Endothelial cell of umbilical vein (primary cell): Measurements from ENCODE around the gene GCLC. TPM values are rescaled to one million over a fixed set of nuclear protein-coding genes. Genes with fewer than 3 reads are reported as not detected.

Experiments
- BruUV-seq: library from RNA; stranded (reverse); fragments of 400-500 nt; replicated peaks from 2 replicates; lab custom pipeline; 2021; lab: Mats Ljungman, UMichigan
- CTCF ChIA-PET: fragments of 300-600, 350-600 bp; sonication (Branson Sonifier 250); formaldehyde crosslinking; loops from one replicate; lab custom pipeline; 2021; ENCODE audit warnings: antibody characterized with exemption, inconsistent platforms; lab: Charles Lee
- POLR2A ChIA-PET: fragments of 300-600, 350-600 bp; sonication (Branson Sonifier 250); formaldehyde crosslinking; loops from one replicate; lab custom pipeline; 2021; ENCODE audit warnings: antibody characterized with exemption, inconsistent platforms; lab: Charles Lee
- DNase-seq: peaks from one replicate; pipeline ENCODE4 v3.0.0-alpha.2; 2011; ENCODE audit warnings: low read depth, low spot score
- FAIRE-seq: peaks from 2 replicates; lab custom pipeline; 2011; peaks lifted over from hg19 to GRCh38; lab: Jason Lieb, UNC
- H2AFZ ChIP-seq: 2 replicates; pipeline ENCODE4 v1.6.0; 2012; ENCODE audit warnings: low read depth, low read length, control low read depth, inconsistent platforms
- H3K27ac ChIP-seq: 2 replicates; pipeline ENCODE4 v1.5.1; 2011; ENCODE audit warnings: low read depth, mild to moderate bottlenecking, control low read depth, low read length, moderate library complexity; ENCODE audit not compliant: insufficient read depth
- H3K27me3 ChIP-seq, 2 experiments: 2 replicates each; pipeline versions ENCODE4 v1.6.0 to v1.6.1; 2011; ENCODE audit warnings: low read length in 2 of 2, mixed read lengths in 1 of 2; ENCODE audit not compliant: control insufficient read depth in 2 of 2, insufficient read depth in 2 of 2
- H3K36me3 ChIP-seq, 2 experiments: 2 replicates in 1 of 2; 3 replicates in 1 of 2; pipeline ENCODE4 v1.5.1; 2011; ENCODE audit warnings: low read length in 2 of 2, mild to moderate bottlenecking in 1 of 2, moderate library complexity in 1 of 2; ENCODE audit not compliant: control insufficient read depth in 2 of 2, insufficient read depth in 2 of 2; ENCODE audit errors: extremely low read depth in 1 of 2
- H3K4me1 ChIP-seq: 3 replicates; pipeline ENCODE4 v1.5.1; 2011; ENCODE audit warnings: mild to moderate bottlenecking, low read length; ENCODE audit not compliant: control insufficient read depth, insufficient read depth; ENCODE audit errors: extremely low read depth
- H3K4me2 ChIP-seq: 2 replicates; pipeline ENCODE4 v1.6.1; 2011; ENCODE audit warnings: low read length, control low read depth, mixed read lengths; ENCODE audit not compliant: insufficient read depth
- H3K4me3 ChIP-seq, 3 experiments: fragments of 200-600 bp in 1 of 3; sonication (generic), shearing (Covaris generic) in 1 of 3; replicated peaks in 1 of 3; 2 replicates each; pipeline ENCODE4 v1.5.1; 2011 to 2016; ENCODE audit warnings: control low read depth in 3 of 3, low read length in 3 of 3, mild to moderate bottlenecking in 2 of 3, inconsistent platforms in 1 of 3, low read depth in 1 of 3, moderate library complexity in 1 of 3; ENCODE audit not compliant: insufficient read depth in 1 of 3
- H3K79me2 ChIP-seq: 2 replicates; pipeline ENCODE4 v1.6.0; 2012; ENCODE audit warnings: low read length, inconsistent platforms; ENCODE audit not compliant: control insufficient read depth, insufficient read depth
- H3K9ac ChIP-seq: replicated peaks from 2 replicates; pipeline ENCODE3; 2011; ENCODE audit warnings: low read length, control low read depth; ENCODE audit not compliant: insufficient read depth; ENCODE audit errors: extremely low read depth
- H3K9me1 ChIP-seq: replicated peaks from 3 replicates; pipeline ENCODE4 v1.6.0; 2011; ENCODE audit warnings: mild to moderate bottlenecking, low read length; ENCODE audit not compliant: control insufficient read depth, insufficient read depth; ENCODE audit errors: extremely low read depth
- H3K9me3 ChIP-seq: replicated peaks from 2 replicates; pipeline ENCODE4 v1.5.1; 2012; ENCODE audit warnings: low read length, inconsistent platforms; ENCODE audit not compliant: control insufficient read depth, insufficient read depth
- H4K20me1 ChIP-seq: replicated peaks from 2 replicates; pipeline ENCODE3; 2011; ENCODE audit warnings: mild to moderate bottlenecking, low read length; ENCODE audit not compliant: control insufficient read depth, insufficient read depth; ENCODE audit errors: extremely low read depth
- EZH2 ChIP-seq: IDR thresholded peaks from 2 replicates; pipeline ENCODE4 v1.6.1; 2012; ENCODE audit warnings: borderline replicate concordance, low read depth, mild to moderate bottlenecking, moderate library complexity, low read length, inconsistent platforms; ENCODE audit not compliant: severe bottlenecking
- FOS ChIP-seq: IDR thresholded peaks from 2 replicates; pipeline ENCODE4 v1.6.1; 2011; ENCODE audit warnings: mild to moderate bottlenecking, low read length, moderate library complexity, borderline replicate concordance; ENCODE audit not compliant: insufficient read depth
- GATA2 ChIP-seq: IDR thresholded peaks from 2 replicates; pipeline ENCODE4 v1.7.0; 2011; ENCODE audit warnings: low read depth, mild to moderate bottlenecking, moderate library complexity, mixed read lengths, low read length; ENCODE audit not compliant: insufficient read length, insufficient read depth
- JUN ChIP-seq: IDR thresholded peaks from 2 replicates; pipeline ENCODE4 v1.6.1; 2011; ENCODE audit warnings: borderline replicate concordance, low read depth; ENCODE audit not compliant: insufficient read length, insufficient read depth
- MAX ChIP-seq: IDR thresholded peaks from 2 replicates; pipeline ENCODE4 v1.6.1; 2011; ENCODE audit not compliant: insufficient read depth, insufficient read length
- MYC ChIP-seq: IDR thresholded peaks from one replicate; pipeline ENCODE4 v1.6.1; 2011; ENCODE audit warnings: mild to moderate bottlenecking, low read depth, low read length
- POLR2A ChIP-seq: IDR thresholded peaks from 2 replicates; pipeline ENCODE4 v1.6.1; 2012; ENCODE audit warnings: low read depth, mild to moderate bottlenecking, control low read depth, low read length
- POLR2AphosphoS5 ChIP-seq: IDR thresholded peaks from 2 replicates; pipeline ENCODE4 v1.6.1; 2012; ENCODE audit warnings: low read depth, mild to moderate bottlenecking, control low read depth, low read length, moderate library complexity; ENCODE audit not compliant: insufficient read depth
- dilution Hi-C: fragments of 300-500 bp; cut with MboI; formaldehyde crosslinking; loops from one replicate; pipeline ENCODE4 v1.15.0; 2019; ENCODE audit warnings: low sequenced_read_pairs; ENCODE audit not compliant: extremely low pct_ligation_motif_present
- intact Hi-C: fragments of 100-400 bp; cut with micrococcal nuclease; formaldehyde crosslinking; loops from one replicate; pipeline ENCODE4 v1.10.0; 2022
- polyA plus RNA-seq, 4 experiments: library from polyadenylated mRNA; depleted of rRNA in 3 of 4; stranded (reverse) in 3 of 4; unstranded in 1 of 4; fragments of >200 nt; gene quantifications; 2 replicates each; pipeline versions ENCODE4 v1.2.1 to v1.2.3, GENCODE V29; 2011 to 2012; ENCODE audit warnings: missing spikeins in 1 of 4
- total RNA-seq: library from RNA; stranded (reverse); gene quantifications from 2 replicates; pipeline ENCODE4 v1.2.3, GENCODE V29; 2021
- TF ChIP-seq, protein P1 (sequence below), 2 donors: IDR thresholded peaks; 1 replicate in 1 of 2; 2 replicates in 1 of 2; pipeline ENCODE4 v1.5.1; 2011; ENCODE audit warnings: low read length in 2 of 2, mild to moderate bottlenecking in 2 of 2, moderate library complexity in 2 of 2, control low read depth in 1 of 2, inconsistent platforms in 1 of 2, low read depth in 1 of 2; ENCODE audit not compliant: insufficient read depth in 1 of 2; ENCODE audit errors: extremely low read depth in 1 of 2

GCLC gene
- total and polyA plus RNA-seq, 2 donors (not counting 3 experiments of a cell fraction or from before 2014, with no cell fraction given) = 7.3 to 22.8 TPM

GRCh38 chr6:53496797-53497375, 48.0 kb downstream of the GCLC start:
- no peak overlapping the region for H3K4me2 ChIP-seq
- no peak overlapping the region for H3K27ac ChIP-seq
- no peak for TF ChIP-seq GATA2
- TF ChIP-seq POLR2A = no peak
- no peak overlapping the region for H3K4me3 ChIP-seq
- peaks cover 0 to 5% of the 10 kb centered on the region in 2 experiments for H3K36me3 ChIP-seq
- no peaks in the 10 kb centered on the region for H3K27me3 ChIP-seq
- no TSS peak for BruUV-seq
- intact Hi-C loops = no loop called here
- FAIRE-seq (no peak), DNase-seq (no peak)
- ChIA-PET POLR2A (no interaction called here), CTCF (interaction anchor here (0.8 to 6.2 kb wide), 9 partner anchors 12 to 231 kb away, joined by 3 to 81 read pairs (median 8); partner anchors contain the start of gene GCLC)
- H3K9ac ChIP-seq = no peak overlapping the region
- H3K9me1 ChIP-seq = no peaks in the 10 kb centered on the region
- no peaks in the 10 kb centered on the region for H3K79me2 ChIP-seq
- no peaks in the 10 kb centered on the region for H4K20me1 ChIP-seq
- dilution Hi-C loops = no loop called here
- H2AFZ ChIP-seq = no peak overlapping the region
- H3K9me3 ChIP-seq = no peaks in the 10 kb centered on the region
- H3K4me1 ChIP-seq = no peaks in the 10 kb centered on the region

- no peaks in the 10 kb centered on the region for H3K79me2 ChIP-seq
- CTCF ChIA-PET = interaction anchor here (0.8 to 6.2 kb wide), 11 partner anchors 11 to 232 kb away, joined by 3 to 81 read pairs (median 7); partner anchors contain the start of gene GCLC
- intact Hi-C loops = no loop called here
- DNase-seq (no peak), FAIRE-seq (no peak)
- no peaks in the 10 kb centered on the region for H4K20me1 ChIP-seq
- H3K27me3 ChIP-seq = no peaks in the 10 kb centered on the region
- no peak overlapping the region for H3K9ac ChIP-seq
- no peaks in the 10 kb centered on the region for H3K9me3 ChIP-seq
- H3K4me3 ChIP-seq = no peak overlapping the region
- H3K4me2 ChIP-seq = no peak overlapping the region
- no peak overlapping the region for H2AFZ ChIP-seq
- no peaks in the 10 kb centered on the region for H3K9me1 ChIP-seq
- no peak overlapping the region for H3K27ac ChIP-seq
- no peaks in the 10 kb centered on the region for H3K4me1 ChIP-seq
- no peak for TF ChIP-seq JUN
- no peak for TF ChIP-seq FOS
- TF ChIP-seq POLR2AphosphoS5 = no peak
- no peak for TF ChIP-seq MAX
- TF ChIP-seq POLR2A = no peak
- TF ChIP-seq EZH2 = no peak
- no peak for TF ChIP-seq GATA2
- TF ChIP-seq, protein P1, sequence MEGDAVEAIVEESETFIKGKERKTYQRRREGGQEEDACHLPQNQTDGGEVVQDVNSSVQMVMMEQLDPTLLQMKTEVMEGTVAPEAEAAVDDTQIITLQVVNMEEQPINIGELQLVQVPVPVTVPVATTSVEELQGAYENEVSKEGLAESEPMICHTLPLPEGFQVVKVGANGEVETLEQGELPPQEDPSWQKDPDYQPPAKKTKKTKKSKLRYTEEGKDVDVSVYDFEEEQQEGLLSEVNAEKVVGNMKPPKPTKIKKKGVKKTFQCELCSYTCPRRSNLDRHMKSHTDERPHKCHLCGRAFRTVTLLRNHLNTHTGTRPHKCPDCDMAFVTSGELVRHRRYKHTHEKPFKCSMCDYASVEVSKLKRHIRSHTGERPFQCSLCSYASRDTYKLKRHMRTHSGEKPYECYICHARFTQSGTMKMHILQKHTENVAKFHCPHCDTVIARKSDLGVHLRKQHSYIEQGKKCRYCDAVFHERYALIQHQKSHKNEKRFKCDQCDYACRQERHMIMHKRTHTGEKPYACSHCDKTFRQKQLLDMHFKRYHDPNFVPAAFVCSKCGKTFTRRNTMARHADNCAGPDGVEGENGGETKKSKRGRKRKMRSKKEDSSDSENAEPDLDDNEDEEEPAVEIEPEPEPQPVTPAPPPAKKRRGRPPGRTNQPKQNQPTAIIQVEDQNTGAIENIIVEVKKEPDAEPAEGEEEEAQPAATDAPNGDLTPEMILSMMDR (IDR thresholded peaks at IDR 0.05; ENCODE audit: extremely low read depth in 1 of 2, insufficient read depth in 1 of 2, low read depth in 1 of 2, low read length in 2 of 2) = no peak
- TF ChIP-seq MYC = no peak
- H3K36me3 ChIP-seq = peaks cover 0 to 5% of the 10 kb centered on the region in 2 experiments
- no TSS peak for BruUV-seq
- dilution Hi-C loops = no loop called here
- POLR2A ChIA-PET = no interaction called here
Observed at GRCh38 chr6:53495506-53496499, 49.1 kb downstream of the GCLC start.
